ENCODE data around the gene TBC1D1. TPM values are rescaled to one million over a fixed set of nuclear protein-coding genes. Genes with fewer than 3 reads are reported as not detected.
A peak's percentile ranks its signal among the peaks of the same experiment; 100 is the strongest.

Gene TBC1D1
- total RNA-seq, 1 donor from 2014 or later, result 54.5 TPM

GRCh38 chr4:38001927-38002326 is 111.0 kb downstream of the TBC1D1 start:
- no peak overlapping the region for H3K4me2 ChIP-seq (ENCODE audit: low read length)
- no peak overlapping the region for H2AFZ ChIP-seq (ENCODE audit: low read depth, low read length)
- H3K79me2 ChIP-seq (ENCODE audit: insufficient read depth, low read length), result peaks cover 70% of the 10 kb centered on the region
- Mint-ChIP-seq H3K4me1 (ENCODE audit: low read depth, unreplicated experiment) (peaks cover 38% of the 10 kb centered on the region), H3K4me3 (ENCODE audit: unreplicated experiment) (no peak overlapping the region), H3K9me3 (ENCODE audit: unreplicated experiment) (no peaks in the 10 kb centered on the region), H3K27ac (ENCODE audit: unreplicated experiment) (peak overlapping the region; percentile 38), H3K27me3 (ENCODE audit: low read depth, unreplicated experiment) (peaks cover 2% of the 10 kb centered on the region), H3K36me3 (ENCODE audit: low read depth, unreplicated experiment) (peaks cover 3% of the 10 kb centered on the region)
- H3K9ac ChIP-seq (ENCODE audit: low read length), result no peak overlapping the region
- FAIRE-seq, result no peak
- TF ChIP-seq CTCF (IDR thresholded peaks at IDR 0.05; ENCODE audit: insufficient read depth, low read depth, low read length) (no peak), EZH2 (IDR thresholded peaks at IDR 0.05; ENCODE audit: insufficient read depth, low read length) (no peak)
- H3K27ac ChIP-seq (ENCODE audit: low read depth, low read length), result no peak overlapping the region
- DNase-seq (ENCODE audit: low read depth), result no peak
- no peaks in the 10 kb centered on the region for H3K27me3 ChIP-seq (ENCODE audit: insufficient read depth, low read length)
- H3K9me3 ChIP-seq (ENCODE audit: insufficient read depth, low read depth, low read length), result no peaks in the 10 kb centered on the region
- no peaks in the 10 kb centered on the region for H3K36me3 ChIP-seq (ENCODE audit: insufficient read depth, low read length)
- H4K20me1 ChIP-seq (ENCODE audit: insufficient read depth, low read length), result peaks cover 69% of the 10 kb centered on the region
- H3K4me1 ChIP-seq (ENCODE audit: insufficient read depth, low read length), result peaks cover 18% of the 10 kb centered on the region
- H3K4me3 ChIP-seq (ENCODE audit: insufficient read depth, low read depth, low read length), result no peak overlapping the region

- no peak overlapping the region for H3K9ac ChIP-seq (ENCODE audit: low read length)
- Mint-ChIP-seq H3K27me3 (ENCODE audit: low read depth, unreplicated experiment) (peaks cover 3% of the 10 kb centered on the region), H3K4me3 (ENCODE audit: unreplicated experiment) (no peak overlapping the region), H3K9me3 (ENCODE audit: unreplicated experiment) (no peaks in the 10 kb centered on the region), H3K4me1 (ENCODE audit: low read depth, unreplicated experiment) (peaks cover 38% of the 10 kb centered on the region), H3K27ac (ENCODE audit: unreplicated experiment) (peak overlapping the region; percentile 87), H3K36me3 (ENCODE audit: low read depth, unreplicated experiment) (peaks cover 3% of the 10 kb centered on the region)
- peaks cover 18% of the 10 kb centered on the region for H3K4me1 ChIP-seq (ENCODE audit: insufficient read depth, low read length)
- peak; percentile 36 for DNase-seq (ENCODE audit: low read depth)
- no peak overlapping the region for H3K4me3 ChIP-seq (ENCODE audit: insufficient read depth, low read depth, low read length)
- peaks cover 69% of the 10 kb centered on the region for H3K79me2 ChIP-seq (ENCODE audit: insufficient read depth, low read length)
- no peaks in the 10 kb centered on the region for H3K27me3 ChIP-seq (ENCODE audit: insufficient read depth, low read length)
- FAIRE-seq, result no peak
- no peaks in the 10 kb centered on the region for H3K9me3 ChIP-seq (ENCODE audit: insufficient read depth, low read depth, low read length)
- no peak overlapping the region for H3K27ac ChIP-seq (ENCODE audit: low read depth, low read length)
- no peak for TF ChIP-seq EZH2 (IDR thresholded peaks at IDR 0.05; ENCODE audit: insufficient read depth, low read length)
- TF ChIP-seq CTCF (IDR thresholded peaks at IDR 0.05; ENCODE audit: insufficient read depth, low read depth, low read length), result no peak
- peak overlapping the region; percentile 11 for H3K4me2 ChIP-seq (ENCODE audit: low read length)
- no peak overlapping the region for H2AFZ ChIP-seq (ENCODE audit: low read depth, low read length)
- H3K36me3 ChIP-seq (ENCODE audit: insufficient read depth, low read length), result no peaks in the 10 kb centered on the region
- H4K20me1 ChIP-seq (ENCODE audit: insufficient read depth, low read length), result peaks cover 71% of the 10 kb centered on the region
Observed at GRCh38 chr4:38002451-38003071, 111.7 kb downstream of the TBC1D1 start.

GRCh38 chr4:38003102-38003501 is 112.2 kb downstream of the TBC1D1 start:
- Histone ChIP-seq H3K36me3 (ENCODE audit: insufficient read depth, low read length) (no peaks in the 10 kb centered on the region), H3K9ac (ENCODE audit: low read length) (no peak overlapping the region), H3K27ac (ENCODE audit: low read depth, low read length) (no peak overlapping the region), H2AFZ (ENCODE audit: low read depth, low read length) (no peak overlapping the region), H3K4me3 (ENCODE audit: insufficient read depth, low read depth, low read length) (no peak overlapping the region), H3K4me2 (ENCODE audit: low read length) (peak overlapping the region; percentile 11), H3K4me1 (ENCODE audit: insufficient read depth, low read length) (peaks cover 18% of the 10 kb centered on the region), H4K20me1 (ENCODE audit: insufficient read depth, low read length) (peaks cover 72% of the 10 kb centered on the region), H3K79me2 (ENCODE audit: insufficient read depth, low read length) (peaks cover 68% of the 10 kb centered on the region), H3K9me3 (ENCODE audit: insufficient read depth, low read depth, low read length) (no peaks in the 10 kb centered on the region), H3K27me3 (ENCODE audit: insufficient read depth, low read length) (no peaks in the 10 kb centered on the region)
- Mint-ChIP-seq H3K27me3 (ENCODE audit: low read depth, unreplicated experiment) (peaks cover 4% of the 10 kb centered on the region), H3K4me1 (ENCODE audit: low read depth, unreplicated experiment) (peaks cover 38% of the 10 kb centered on the region), H3K4me3 (ENCODE audit: unreplicated experiment) (no peak overlapping the region), H3K36me3 (ENCODE audit: low read depth, unreplicated experiment) (peaks cover 3% of the 10 kb centered on the region), H3K9me3 (ENCODE audit: unreplicated experiment) (no peaks in the 10 kb centered on the region), H3K27ac (ENCODE audit: unreplicated experiment) (peak overlapping the region; percentile 87)
- TF ChIP-seq CTCF (IDR thresholded peaks at IDR 0.05; ENCODE audit: insufficient read depth, low read depth, low read length) (no peak), EZH2 (IDR thresholded peaks at IDR 0.05; ENCODE audit: insufficient read depth, low read length) (no peak)
- no peak for FAIRE-seq
- no peak for DNase-seq (ENCODE audit: low read depth)

Data from astrocyte (in vitro differentiated cells and primary cell).